GM19193 (cell line): ENCODE results near the gene DHDDS.

Experiments used
- POLR2A ChIP-seq: IDR thresholded peaks from 4 replicates; pipeline ENCODE4 v1.6.1; 2011; ENCODE audit not compliant: insufficient read depth, insufficient read length; ENCODE audit errors: extremely low read depth

The DHDDS gene, protein sequence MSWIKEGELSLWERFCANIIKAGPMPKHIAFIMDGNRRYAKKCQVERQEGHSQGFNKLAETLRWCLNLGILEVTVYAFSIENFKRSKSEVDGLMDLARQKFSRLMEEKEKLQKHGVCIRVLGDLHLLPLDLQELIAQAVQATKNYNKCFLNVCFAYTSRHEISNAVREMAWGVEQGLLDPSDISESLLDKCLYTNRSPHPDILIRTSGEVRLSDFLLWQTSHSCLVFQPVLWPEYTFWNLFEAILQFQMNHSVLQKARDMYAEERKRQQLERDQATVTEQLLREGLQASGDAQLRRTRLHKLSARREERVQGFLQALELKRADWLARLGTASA

DNA sequence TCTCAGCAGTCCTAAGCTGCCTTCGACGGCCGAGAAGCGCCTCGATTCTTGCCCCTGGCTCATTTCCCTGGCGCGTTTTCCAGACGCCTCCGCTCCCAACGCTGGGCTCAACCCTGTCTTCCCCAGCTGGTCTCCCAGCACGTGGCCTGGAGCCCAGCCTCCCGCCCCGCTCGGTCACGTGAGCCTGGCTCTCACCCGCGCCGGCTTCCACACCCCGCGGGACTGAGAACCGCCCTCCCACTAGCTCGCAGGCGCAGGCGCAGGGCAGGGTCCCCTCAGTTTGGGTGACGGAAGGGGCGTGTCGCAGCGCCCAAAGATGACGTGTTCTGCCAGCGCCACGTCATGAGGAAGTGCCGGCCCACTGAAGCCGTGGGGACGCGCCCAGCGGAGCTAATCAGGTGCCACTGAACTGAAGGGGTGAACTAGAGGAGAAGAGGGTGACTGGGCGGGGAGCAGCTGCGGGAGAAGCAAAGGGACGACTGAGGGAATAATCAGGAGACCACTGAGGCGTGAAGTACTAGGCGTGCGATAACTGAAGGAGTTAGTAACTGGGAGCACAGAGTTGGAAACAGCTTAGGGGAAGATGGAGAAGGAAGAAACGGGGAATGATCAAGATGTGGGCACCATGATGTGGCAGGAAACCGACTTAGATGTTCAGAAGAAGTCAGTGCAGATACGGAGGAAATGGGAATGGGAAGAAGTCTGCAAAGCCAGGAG, at the start of gene DHDDS:
TSS of gene DHDDS (plus strand) at position 343 of the 717 bp plus-strand sequence. CDS start 625 bp downstream, outside the sequence.
- TF ChIP-seq POLR2A = peak; percentile 92

DNA sequence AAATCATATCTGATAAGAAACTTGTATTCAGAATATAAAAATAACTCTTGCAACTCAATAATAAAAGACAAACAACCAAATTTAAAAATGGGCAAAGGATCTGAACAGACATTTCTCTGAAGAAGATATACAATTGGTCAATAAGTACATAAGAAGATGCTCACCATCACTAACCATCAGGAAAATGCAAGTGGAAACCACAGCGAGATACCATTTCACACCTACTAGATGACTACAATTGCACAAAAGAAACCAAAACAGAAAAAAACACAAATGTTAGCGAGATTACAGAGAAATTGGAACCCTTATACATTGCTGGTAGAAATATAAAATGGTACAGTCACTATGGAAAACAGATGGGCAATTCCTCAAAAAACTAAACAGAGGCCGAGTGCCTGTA, 48.0 kb upstream of the DHDDS start:
- no peak for TF ChIP-seq POLR2A

DNA sequence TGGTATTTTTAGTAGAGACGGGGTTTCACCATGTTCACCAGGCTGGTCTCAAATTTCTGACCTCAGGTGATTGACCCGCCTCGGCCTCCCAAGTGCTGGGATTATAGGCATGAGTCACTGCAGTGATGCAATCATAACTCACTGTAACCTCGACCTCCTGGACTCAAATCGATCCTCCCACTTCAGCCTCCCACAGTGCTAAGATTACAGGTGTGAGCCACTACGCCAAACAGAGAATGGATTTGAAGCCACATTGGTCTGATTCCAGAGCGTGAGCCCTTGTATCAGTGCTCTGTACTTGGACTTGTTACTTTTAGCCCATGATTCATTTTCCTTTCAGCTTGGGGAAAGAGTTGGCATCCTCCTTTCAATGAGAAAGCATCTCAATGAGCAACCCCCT, 44.7 kb upstream of the DHDDS start:
- TF ChIP-seq POLR2A = no peak

DNA sequence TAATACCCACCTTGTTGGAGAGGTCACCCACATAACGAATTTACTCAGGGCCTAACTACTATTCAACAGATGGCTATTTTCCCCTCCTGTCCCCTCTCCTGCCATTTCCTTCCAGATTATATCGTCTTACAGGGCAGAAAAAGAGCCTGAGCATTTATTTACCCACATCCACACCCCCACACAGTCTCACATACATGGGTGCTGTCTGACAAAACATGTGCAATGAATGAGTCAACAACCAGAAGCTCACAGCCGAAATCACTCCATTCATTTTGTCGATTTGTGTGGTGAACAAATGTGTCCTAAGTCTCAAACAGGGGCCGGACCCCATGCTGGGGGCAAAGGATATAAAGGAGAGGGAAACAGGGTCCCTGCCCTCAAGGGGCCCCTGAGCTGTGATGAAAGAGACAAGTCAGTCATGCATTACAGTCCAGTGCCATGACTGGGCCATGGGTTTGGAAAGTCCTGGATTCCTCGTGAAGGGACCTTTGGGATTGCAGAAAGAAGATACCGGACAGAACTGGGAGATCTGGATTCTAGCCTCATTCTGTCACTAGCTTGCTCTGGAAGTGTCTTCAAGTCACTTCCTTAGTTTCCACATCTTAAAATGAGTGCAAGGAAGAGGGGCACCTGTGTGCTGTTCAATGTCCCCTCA, 43.2 kb upstream of the DHDDS start:
- TF ChIP-seq POLR2A = no peak

DNA sequence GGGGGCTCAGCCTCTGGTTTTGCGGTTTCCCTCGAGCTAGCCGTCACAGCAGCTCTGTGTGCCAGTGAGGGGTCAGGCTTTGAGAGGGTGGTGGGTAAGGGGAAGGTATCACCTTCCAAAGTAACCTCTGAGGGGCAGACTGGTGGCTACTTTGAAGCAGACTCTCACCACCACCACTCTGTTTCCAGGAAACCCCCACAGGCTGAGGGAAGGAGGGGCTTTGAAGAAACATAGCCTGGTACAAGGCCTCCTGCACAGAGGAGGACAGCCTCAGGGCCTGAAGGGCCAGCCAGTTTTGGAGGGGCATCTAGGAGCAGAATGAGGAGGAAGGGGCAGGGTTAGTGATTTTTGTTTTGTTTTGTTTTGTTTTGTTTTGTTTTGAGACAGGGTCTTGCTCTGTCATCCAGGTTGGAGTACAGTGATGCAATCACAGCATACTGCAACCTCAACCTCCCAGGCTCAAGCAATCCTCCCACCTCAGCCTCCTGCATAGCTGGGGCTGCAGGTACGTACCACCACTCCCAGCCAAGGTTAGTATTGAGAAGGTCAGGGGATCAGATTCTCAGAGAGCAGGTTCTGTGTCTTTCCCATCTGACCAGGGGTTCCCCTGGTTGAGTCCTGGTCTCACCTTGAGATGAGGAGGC, 42.4 kb upstream of the DHDDS start:
- TF ChIP-seq POLR2A = no peak

DNA sequence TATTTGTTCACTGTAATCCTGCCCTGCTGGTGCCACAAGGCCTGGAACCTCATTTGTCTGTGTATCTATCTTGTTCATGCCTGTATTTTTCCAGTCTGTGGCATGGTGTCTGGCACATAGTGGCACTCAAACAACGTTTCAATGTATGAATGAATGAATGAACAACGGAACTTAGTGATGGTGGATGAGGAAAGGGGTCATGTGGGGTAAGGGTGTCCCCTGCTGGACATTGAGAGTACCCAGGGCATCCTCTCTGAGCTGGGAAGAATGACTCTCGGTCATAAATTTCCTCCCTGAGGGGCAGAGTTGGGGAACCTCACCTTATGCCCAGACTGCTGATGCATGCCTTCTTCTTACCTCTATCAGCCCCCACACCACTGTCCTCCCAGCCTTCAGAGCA, 40.7 kb upstream of the DHDDS start:
- TF ChIP-seq POLR2A = no peak

DNA sequence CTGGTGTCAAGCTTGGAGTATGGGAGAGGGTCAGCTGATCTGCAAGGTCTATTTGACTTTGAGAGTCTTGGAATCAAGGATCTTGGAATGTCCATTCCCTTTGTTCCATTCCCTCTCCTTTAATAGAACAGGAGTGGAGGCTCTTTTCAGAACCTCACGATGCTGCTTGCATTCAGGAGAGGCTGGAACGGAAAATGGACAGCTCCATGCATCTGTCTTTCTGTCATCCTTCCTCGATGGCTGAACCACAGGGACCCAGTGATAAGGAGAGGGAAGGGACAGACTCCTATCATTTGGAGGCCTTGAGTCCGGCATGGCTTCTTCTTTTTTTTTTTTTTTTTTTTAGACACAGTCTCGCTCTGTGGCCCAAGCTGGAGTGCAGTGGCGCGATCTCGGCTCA, 36.4 kb upstream of the DHDDS start:
- TF ChIP-seq POLR2A = no peak

DNA sequence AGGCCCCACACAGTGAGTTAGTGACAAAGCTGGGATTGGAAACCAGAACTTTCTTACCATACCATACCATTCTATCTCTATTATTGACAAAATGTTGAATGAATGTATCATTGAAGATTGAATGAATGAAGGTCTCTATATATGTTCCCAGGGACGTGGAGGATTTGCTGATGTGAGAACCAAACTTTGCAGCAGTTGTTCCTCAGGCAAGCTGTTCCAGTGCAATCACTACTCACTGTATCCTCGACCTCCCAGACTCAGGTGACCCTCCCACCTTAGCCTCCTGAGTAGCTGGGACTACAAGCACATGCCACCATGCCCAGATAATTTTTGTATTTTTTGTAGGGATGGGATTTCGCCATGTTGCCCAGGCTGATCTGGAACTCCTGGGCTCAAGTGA, 33.1 kb upstream of the DHDDS start:
- no peak for TF ChIP-seq POLR2A

DNA sequence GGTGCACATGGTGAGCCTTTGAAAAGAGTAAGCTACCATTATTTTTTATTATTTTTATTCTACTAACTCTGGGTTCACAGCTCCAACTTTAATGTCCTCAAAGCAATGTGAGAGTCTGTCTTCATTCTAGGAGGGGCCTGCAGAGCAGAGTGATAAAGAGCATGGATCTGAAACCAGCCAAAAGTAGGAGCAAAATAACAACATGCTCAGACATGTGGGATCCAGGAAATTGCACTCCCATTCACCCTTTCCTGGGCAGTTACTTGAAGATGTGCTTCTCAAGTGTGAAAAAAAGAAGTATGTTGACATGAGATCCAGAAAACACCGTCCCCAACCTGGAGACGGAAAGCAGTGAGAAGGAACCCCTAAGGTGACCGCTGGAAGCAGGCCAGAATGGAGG, 30.2 kb upstream of the DHDDS start:
- TF ChIP-seq POLR2A = no peak

DNA sequence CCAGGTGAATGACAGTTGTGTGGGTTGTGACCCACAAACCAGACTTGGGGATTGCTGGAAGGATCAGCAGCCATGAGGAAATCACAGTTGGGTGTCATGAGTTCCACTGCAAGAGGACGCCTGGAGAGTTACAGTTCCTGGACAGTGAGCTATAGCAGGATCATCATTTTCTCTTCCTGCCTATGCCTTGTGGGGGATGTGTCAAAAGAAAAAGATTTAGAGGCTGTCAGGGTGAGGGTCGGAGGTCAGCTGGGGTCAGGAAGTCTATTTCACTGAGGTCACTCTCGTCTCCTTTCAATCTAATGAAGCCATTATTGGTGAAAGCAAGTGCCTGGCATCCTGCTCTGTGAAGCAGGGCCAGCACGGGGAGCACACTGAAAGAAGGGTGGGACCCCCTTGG, 28.5 kb upstream of the DHDDS start:
- TF ChIP-seq POLR2A = no peak

DNA sequence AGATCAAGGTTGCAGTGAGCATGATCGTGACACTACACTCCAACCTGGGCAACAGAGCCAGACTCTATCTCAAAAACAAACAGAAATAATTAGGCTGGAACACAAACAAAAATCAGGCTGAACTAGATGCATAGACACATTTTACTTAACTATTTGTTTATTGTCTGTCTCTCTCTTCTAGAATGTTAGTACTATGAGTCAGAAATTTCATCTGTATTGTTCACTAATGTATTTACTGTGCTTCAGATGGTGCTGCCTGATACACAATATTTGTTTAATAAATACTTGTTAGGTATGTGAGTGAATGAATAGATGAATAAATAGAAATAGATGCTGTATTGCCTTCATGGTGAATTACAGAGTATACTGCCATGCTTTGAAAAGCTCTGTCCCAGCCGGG, 27.5 kb upstream of the DHDDS start:
- no peak for TF ChIP-seq POLR2A

DNA sequence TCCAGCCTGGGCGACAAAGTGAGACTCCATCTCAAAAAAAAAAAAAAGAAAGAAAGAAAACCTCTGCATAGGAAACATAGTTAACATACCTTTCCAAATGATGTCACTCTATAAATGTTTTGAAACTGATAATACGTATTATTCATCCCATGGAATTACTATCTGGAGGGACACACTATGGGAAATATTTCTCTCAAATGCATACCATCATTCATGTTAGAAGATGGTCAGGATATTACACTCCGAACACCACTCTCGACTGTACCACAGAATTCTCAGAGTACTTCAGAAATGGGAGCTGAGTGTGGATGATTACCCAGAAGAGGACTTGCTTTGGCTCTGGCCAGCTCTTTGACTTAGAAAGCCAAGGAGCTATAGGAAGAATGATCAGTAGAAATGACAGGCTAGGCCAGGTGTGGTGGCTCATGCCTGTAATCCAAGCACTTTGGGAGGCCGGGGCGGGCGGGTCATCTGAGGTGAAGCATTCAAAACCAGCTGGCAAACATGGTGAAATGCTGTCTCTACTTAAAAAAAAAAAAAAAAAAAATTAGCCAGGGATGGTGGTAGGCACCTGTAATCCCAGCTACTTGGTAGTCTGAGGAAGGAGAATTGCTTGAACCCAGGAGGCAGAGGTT, 26.7 kb upstream of the DHDDS start:
- TF ChIP-seq POLR2A = no peak

DNA sequence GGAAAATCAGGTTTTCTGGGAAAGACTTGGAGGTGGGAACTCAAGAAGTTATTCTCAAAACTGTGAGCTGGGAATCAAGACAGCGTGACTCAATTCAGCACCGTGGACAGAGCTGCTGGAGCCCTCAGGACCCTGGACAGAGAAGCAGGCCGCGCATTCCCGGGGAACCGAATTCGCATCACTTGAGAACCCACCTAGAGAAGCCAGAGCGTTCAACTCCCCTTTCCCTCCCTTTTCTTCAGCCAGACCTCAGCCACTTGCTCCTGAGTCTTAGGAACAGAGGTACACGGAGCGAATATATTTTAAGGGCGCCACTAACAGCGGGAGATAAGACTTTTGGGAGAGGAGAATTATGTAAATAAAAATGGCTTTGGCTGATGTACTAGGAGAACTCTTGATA, 23.5 kb upstream of the DHDDS start:
- no peak for TF ChIP-seq POLR2A

DNA sequence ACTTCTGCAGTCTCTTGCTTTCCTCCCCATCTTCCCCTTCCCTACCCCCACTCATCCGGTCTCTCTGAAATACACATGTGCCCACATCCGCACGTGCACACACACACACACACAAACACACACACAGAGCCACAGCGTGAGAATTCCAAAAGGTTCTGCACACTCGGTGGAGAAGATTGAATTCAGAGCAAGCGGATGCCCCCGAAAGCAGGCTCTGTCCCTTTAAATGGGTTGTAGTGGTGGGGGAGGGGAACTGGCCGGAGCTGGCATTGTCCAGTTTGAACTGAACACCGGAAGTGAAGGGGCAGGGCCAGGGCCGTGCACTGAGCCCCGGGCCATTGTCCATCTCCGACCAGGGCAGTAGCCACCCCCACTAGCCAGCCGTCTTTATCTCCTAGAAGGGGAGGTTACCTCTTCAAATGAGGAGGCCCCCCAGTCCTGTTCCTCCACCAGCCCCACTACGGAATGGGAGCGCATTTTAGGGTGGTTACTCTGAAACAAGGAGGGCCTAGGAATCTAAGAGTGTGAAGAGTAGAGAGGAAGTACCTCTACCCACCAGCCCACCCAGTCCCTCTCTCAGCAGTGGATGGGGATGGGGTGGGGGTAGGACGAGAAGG, 22.8 kb upstream of the DHDDS start:
- no peak for TF ChIP-seq POLR2A
